A549 treated with AZD9567 at 1 μM for 4 hours (cell line): ENCODE data around the gene PLA2G12A. TPM values are rescaled to one million over a fixed set of nuclear protein-coding genes. Genes with fewer than 3 reads are reported as not detected.

Source experiments
- total RNA-seq: library from RNA; stranded (reverse); fragments of 200-300 nt; extraction: Qiagen RNA extraction; gene quantifications from 5 replicates; pipeline ENCODE4 v1.2.3, GENCODE V29; 2022; ENCODE audit not compliant: insufficient read depth

PLA2G12A gene
- 3.0 to 17.6 TPM (median 10.6 TPM) in 5 replicates for total RNA-seq

DNA sequence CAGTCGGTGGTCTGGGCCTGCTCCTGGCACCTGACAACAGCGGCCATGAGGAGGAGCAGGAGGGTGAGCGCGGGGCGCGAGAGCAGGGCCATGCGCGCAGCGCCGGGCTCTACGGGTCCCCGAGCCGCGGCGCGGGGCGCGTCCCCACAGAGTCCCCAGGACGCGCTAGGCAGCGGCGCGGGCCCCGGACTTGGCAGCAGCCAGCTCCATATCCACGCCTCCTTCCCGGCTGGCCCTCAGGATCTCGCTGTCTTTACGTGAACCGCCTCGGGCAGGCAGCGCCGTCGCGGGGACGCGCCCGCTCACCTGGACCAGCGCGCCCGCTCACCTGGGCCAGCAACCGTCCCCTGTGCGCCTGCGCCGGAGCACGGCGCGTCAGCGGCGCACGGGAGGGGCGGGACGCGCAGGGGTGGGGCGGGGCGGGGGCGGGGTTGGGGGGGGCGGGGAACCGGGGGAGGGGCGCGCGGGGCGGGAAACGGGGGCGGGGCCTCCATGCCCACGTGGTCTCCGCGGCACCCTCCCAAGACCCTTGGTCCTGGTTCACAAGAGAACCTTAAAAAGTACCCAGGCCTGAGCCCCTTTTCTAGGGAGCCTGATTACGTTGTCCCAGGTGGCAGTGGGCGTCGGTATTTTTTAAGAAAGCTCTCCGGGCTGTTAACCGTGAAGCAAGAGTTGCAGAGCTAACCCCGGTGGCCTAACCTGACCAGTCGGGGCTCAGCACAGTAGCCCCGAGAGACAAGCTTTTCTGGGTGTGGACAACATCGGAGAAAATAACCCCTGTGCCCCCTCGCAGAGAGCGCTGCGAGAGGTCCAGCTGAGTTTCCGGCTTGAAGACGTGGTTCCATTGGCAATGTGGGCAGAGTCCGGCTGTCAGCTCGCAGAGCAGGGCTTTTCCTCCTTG is at the start of gene PLA2G12A:
PLA2G12A (minus strand) TSS at position 353 of the 901 bp plus-strand sequence; CDS start at position 92, 261 bp downstream.

DNA sequence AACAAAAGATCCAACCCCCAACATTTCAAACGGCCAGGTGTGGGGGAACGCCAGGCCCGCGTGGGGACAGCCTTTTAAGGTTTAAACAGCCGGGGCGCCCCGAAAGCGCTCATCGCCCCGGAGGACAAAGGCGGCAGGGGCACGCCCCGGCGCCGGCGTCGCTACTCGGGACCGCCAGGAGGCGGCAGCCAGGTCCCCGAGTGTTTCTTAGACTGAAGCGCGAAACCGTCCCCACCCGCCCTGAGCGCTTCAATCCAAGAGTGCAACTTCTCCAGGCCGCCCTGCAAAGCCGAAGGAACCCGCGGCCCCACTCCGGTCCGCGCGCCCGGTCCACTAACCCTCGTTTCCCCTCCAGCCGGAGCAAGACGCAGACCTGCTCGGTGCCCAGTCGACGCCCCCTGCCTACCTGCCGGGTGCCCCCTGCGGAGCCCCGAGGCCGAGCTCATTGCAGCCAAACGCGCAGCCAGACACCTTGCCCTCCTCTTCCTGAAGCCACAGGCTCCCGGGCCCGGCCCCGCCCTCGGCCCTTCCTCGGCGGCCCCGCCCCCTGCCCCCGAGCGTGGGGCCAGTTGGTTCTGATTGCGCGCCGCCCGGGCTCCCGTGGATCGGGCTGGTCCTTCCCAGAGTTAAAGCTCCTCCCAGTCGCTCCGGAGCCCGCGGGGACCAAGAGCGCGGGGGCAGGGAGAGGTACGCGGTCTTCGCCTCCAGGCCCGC is 26.8 kb downstream of the PLA2G12A start, which contains the start of gene CASP6:
CASP6 (minus strand) TSS at position 496 of the 714 bp plus-strand sequence; CDS start at position 446, 50 bp downstream.

Other genes with a start within 250 kb of the PLA2G12A start
- gene MCUB, start 169.8 kb downstream of the PLA2G12A start, total RNA-seq, result 13.6 to 20.8 TPM (median 19.1 TPM) in 5 replicates
- 14.0 to 36.2 TPM (median 16.6 TPM) in 5 replicates for gene CASP6, start 26.6 kb downstream of the PLA2G12A start, total RNA-seq
- gene CFI, start 71.9 kb upstream of the PLA2G12A start, total RNA-seq, result 0.64 to 2.3 TPM (median 0.80 TPM) in 5 replicates
- gene GAR1, start 85.7 kb upstream of the PLA2G12A start, total RNA-seq, result 38.0 to 43.9 TPM (median 41.7 TPM) in 5 replicates
- gene RRH, start 97.9 kb upstream of the PLA2G12A start, total RNA-seq, result 0.07 to 0.08 TPM (median 0.07 TPM) in 3 of 5 replicates, not detected in the others
- gene LRIT3, start 118.0 kb upstream of the PLA2G12A start, total RNA-seq, result 0.03 to 0.07 TPM (median 0.05 TPM) in 4 of 5 replicates, not detected in the other
- gene EGF, start 182.8 kb upstream of the PLA2G12A start, total RNA-seq, result 0.19 to 0.26 TPM (median 0.23 TPM) in 4 of 5 replicates, not detected in the other